Measurements from ENCODE around the gene MAN1A2.

GRCh38 chr1:117387060-117387633, 19.9 kb downstream of the MAN1A2 start:
- TF ChIP-seq CTCF (IDR thresholded peaks at IDR 0.05) (no peak), POLR2A (IDR thresholded peaks at IDR 0.05) (no peak), POLR2AphosphoS5 (IDR thresholded peaks at IDR 0.05) (no peak)

Measured in prostate gland (tissue), 2 donors.